HepG2 (cell line): ENCODE data around the gene CPVL. TPM values are rescaled to one million over a fixed set of nuclear protein-coding genes. Genes with fewer than 3 reads are reported as not detected.

Experiments
- ATM ChIP-seq: fragments of 450-650 bp; IDR thresholded peaks from 2 replicates; pipeline ENCODE4 v1.7.1; 2017; ENCODE audit warnings: mild to moderate bottlenecking, borderline replicate concordance
- CBX1 ChIP-seq: IDR thresholded peaks from one replicate; pipeline ENCODE4 v1.6.1; 2016; ENCODE audit warnings: antibody characterized with exemption, low read depth
- DMAP1 ChIP-seq: IDR thresholded peaks from 2 replicates; pipeline ENCODE4 v1.6.1; 2016
- GFI1 ChIP-seq: sonication (generic); formaldehyde crosslinking; IDR thresholded peaks from 2 replicates; pipeline ENCODE4 v1.5.0; 2020; ENCODE audit warnings: missing genetic modification reagents, mild to moderate bottlenecking, borderline replicate concordance
- ISX ChIP-seq: sonication (generic); formaldehyde crosslinking; conservative IDR thresholded peaks from 2 replicates; pipeline ENCODE4 v1.5.0; 2020; ENCODE audit warnings: missing genetic modification reagents
- JDP2 ChIP-seq: sonication (generic); formaldehyde crosslinking; IDR thresholded peaks from 2 replicates; pipeline ENCODE4 v1.8.1; 2022; ENCODE audit warnings: missing genetic modification reagents, borderline replicate concordance
- KMT2A ChIP-seq: sonication (generic); formaldehyde crosslinking; IDR thresholded peaks from 2 replicates; pipeline ENCODE4 v1.4.0; 2020; ENCODE audit warnings: missing genetic modification reagents
- MTA3 ChIP-seq: sonication (generic); formaldehyde crosslinking; IDR thresholded peaks from 2 replicates; pipeline ENCODE4 v1.4.0; 2020; ENCODE audit warnings: missing genetic modification reagents
- MYC ChIP-seq: sonication (generic); formaldehyde crosslinking; IDR thresholded peaks from 2 replicates; pipeline ENCODE4 v1.9.0; 2021; ENCODE audit warnings: missing genetic modification reagents, borderline replicate concordance
- POLR2AphosphoS5 ChIP-seq: IDR thresholded peaks from 2 replicates; pipeline ENCODE4 v1.6.1; 2012; ENCODE audit warnings: low read depth, low read length
- TP53 ChIP-seq: sonication (generic); formaldehyde crosslinking; conservative IDR thresholded peaks from 2 replicates; pipeline ENCODE4 v1.4.0; 2020; ENCODE audit warnings: missing genetic modification reagents
- ZNF335 ChIP-seq: sonication (generic); formaldehyde crosslinking; IDR thresholded peaks from 2 replicates; pipeline ENCODE4 v1.4.0; 2020; ENCODE audit warnings: missing genetic modification reagents
- ZNF33B ChIP-seq: sonication (generic); formaldehyde crosslinking; IDR thresholded peaks from 2 replicates; pipeline ENCODE4 v1.5.1; 2020; ENCODE audit warnings: mild to moderate bottlenecking, missing genetic modification reagents
- ZNF530 ChIP-seq: sonication (generic); formaldehyde crosslinking; IDR thresholded peaks from 2 replicates; pipeline ENCODE4 v1.5.0; 2020; ENCODE audit warnings: low read depth, mild to moderate bottlenecking, missing genetic modification reagents
- ZNF772 ChIP-seq: sonication (generic); formaldehyde crosslinking; IDR thresholded peaks from 2 replicates; pipeline ENCODE4 v1.5.0; 2020; ENCODE audit warnings: mild to moderate bottlenecking, missing genetic modification reagents
- polyA plus RNA-seq, 8 experiments: library from polyadenylated mRNA; depleted of rRNA in 3 of 8; stranded (reverse) in 7 of 8; unstranded in 1 of 8; fragments of >200 nt; fragmentation: Illumina TruSeq in 4 of 8; extraction: Trizol in 4 of 8; gene quantifications; 2 replicates each; pipeline versions ENCODE4 v1.2.1 to v1.2.3, GENCODE V29; 2011 to 2016; ENCODE audit warnings: low read depth in 4 of 8, missing spikeins in 1 of 8, mixed read lengths in 1 of 8; ENCODE audit not compliant: insufficient read depth in 1 of 8
- total RNA-seq, 5 experiments: library from RNA; depleted of rRNA; stranded (reverse); fragments of >200 nt; fragmentation: Illumina TruSeq; extraction: Trizol; gene quantifications; 2 replicates each; pipeline ENCODE4 v1.2.3, GENCODE V29; 2016; ENCODE audit warnings: low read depth in 1 of 5
- TF ChIP-seq, protein P1 (sequence below): sonication (generic); formaldehyde crosslinking; IDR thresholded peaks from 2 replicates; pipeline ENCODE4 v1.8.1; 2023; ENCODE audit warnings: mild to moderate bottlenecking, inconsistent platforms, moderate library complexity, missing genetic modification reagents, borderline replicate concordance
- TF ChIP-seq, protein P2 (sequence below): sonication (generic); formaldehyde crosslinking; IDR thresholded peaks from 2 replicates; pipeline ENCODE4 v1.8.0; 2022; ENCODE audit warnings: mild to moderate bottlenecking, missing genetic modification reagents; ENCODE audit not compliant: insufficient replicate concordance
- TF ChIP-seq, protein P3 (sequence below): sonication (generic); formaldehyde crosslinking; IDR thresholded peaks from 2 replicates; pipeline ENCODE4 v1.9.0; 2021; ENCODE audit warnings: missing genetic modification reagents, borderline replicate concordance
- TF ChIP-seq, protein P4 (sequence below): sonication (generic); formaldehyde crosslinking; IDR thresholded peaks from 2 replicates; pipeline ENCODE4 v1.5.0; 2020; ENCODE audit warnings: mild to moderate bottlenecking, missing genetic modification reagents

The CPVL gene
- total and polyA plus RNA-seq, 2 of the 13 experiments (the other 11 are each of a cell fraction or from before 2014, with no cell fraction given) = 59.2 to 294 TPM

DNA sequence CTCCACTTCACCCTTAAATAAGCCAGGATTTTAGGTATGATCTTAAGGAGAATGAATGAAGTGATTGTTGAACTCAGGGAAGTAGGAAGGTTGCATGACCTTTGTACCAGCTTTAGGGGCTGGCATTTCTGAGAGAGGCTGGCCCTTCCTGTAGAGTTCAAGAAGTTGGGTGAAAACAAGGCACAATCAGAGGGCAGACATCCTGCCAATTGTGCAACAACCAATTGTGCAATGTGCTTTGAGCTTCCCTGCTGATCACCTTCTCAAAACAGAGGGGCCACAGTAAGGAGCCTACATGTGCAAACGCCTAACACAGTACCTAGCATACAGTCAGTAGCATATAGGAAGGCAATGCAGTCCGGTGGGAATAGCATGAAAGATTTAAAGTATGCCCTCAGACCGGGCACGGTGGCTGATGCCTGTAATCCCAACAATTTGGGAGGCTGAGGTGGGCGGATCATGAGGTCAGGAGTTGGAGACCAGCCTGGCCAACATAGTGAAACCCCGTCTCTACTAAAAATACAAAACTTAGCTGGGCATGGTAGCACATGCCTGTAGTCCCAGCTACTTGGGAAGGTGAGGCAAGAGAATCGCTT, 5.4 kb downstream of the CPVL start (continued):
- no peak for TF ChIP-seq ZNF33B (CRISPR knock-in tag)
- no peak for TF ChIP-seq ZNF530
- TF ChIP-seq, protein P1, sequence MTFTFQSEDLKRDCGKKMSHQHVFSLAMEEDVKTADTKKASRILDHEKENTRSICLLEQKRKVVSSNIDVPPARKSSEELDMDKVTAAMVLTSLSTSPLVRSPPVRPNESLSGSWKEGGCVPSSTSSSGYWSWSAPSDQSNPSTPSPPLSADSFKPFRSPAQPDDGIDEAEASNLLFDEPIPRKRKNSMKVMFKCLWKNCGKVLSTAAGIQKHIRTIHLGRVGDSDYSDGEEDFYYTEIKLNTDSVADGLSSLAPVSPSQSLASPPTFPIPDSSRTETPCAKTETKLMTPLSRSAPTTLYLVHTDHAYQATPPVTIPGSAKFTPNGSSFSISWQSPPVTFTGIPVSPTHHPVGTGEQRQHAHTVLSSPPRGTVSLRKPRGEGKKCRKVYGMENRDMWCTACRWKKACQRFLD = no peak
- peak; percentile 80 for TF ChIP-seq GFI1 (CRISPR knock-in tag)
- peak; percentile 96 for TF ChIP-seq ZNF335 (CRISPR knock-in tag)
- TF ChIP-seq ZNF772 (CRISPR knock-in tag) = 0 out of 2 replicates have a peak, but pooled peaks have one; percentile 43
- TF ChIP-seq, protein P2, sequence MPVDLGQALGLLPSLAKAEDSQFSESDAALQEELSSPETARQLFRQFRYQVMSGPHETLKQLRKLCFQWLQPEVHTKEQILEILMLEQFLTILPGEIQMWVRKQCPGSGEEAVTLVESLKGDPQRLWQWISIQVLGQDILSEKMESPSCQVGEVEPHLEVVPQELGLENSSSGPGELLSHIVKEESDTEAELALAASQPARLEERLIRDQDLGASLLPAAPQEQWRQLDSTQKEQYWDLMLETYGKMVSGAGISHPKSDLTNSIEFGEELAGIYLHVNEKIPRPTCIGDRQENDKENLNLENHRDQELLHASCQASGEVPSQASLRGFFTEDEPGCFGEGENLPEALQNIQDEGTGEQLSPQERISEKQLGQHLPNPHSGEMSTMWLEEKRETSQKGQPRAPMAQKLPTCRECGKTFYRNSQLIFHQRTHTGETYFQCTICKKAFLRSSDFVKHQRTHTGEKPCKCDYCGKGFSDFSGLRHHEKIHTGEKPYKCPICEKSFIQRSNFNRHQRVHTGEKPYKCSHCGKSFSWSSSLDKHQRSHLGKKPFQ = peak; percentile 35
- no peak for TF ChIP-seq ISX (CRISPR knock-in tag)
- TF ChIP-seq MYC = peak; percentile 67; the same call in 1 of the 2 replicates
- peak; percentile 60; the same call in 1 of the 2 replicates for TF ChIP-seq KMT2A (CRISPR knock-in tag)
- peak; percentile 70; the same call in 1 of the 2 replicates for TF ChIP-seq DMAP1
- no peak for TF ChIP-seq MTA3 (CRISPR knock-in tag)
- TF ChIP-seq, protein P3, sequence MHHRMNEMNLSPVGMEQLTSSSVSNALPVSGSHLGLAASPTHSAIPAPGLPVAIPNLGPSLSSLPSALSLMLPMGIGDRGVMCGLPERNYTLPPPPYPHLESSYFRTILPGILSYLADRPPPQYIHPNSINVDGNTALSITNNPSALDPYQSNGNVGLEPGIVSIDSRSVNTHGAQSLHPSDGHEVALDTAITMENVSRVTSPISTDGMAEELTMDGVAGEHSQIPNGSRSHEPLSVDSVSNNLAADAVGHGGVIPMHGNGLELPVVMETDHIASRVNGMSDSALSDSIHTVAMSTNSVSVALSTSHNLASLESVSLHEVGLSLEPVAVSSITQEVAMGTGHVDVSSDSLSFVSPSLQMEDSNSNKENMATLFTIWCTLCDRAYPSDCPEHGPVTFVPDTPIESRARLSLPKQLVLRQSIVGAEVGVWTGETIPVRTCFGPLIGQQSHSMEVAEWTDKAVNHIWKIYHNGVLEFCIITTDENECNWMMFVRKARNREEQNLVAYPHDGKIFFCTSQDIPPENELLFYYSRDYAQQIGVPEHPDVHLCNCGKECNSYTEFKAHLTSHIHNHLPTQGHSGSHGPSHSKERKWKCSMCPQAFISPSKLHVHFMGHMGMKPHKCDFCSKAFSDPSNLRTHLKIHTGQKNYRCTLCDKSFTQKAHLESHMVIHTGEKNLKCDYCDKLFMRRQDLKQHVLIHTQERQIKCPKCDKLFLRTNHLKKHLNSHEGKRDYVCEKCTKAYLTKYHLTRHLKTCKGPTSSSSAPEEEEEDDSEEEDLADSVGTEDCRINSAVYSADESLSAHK = no peak
- no peak for TF ChIP-seq ATM
- TF ChIP-seq CBX1 = peak; percentile 90
- no peak for TF ChIP-seq POLR2AphosphoS5
- TF ChIP-seq, protein P4, sequence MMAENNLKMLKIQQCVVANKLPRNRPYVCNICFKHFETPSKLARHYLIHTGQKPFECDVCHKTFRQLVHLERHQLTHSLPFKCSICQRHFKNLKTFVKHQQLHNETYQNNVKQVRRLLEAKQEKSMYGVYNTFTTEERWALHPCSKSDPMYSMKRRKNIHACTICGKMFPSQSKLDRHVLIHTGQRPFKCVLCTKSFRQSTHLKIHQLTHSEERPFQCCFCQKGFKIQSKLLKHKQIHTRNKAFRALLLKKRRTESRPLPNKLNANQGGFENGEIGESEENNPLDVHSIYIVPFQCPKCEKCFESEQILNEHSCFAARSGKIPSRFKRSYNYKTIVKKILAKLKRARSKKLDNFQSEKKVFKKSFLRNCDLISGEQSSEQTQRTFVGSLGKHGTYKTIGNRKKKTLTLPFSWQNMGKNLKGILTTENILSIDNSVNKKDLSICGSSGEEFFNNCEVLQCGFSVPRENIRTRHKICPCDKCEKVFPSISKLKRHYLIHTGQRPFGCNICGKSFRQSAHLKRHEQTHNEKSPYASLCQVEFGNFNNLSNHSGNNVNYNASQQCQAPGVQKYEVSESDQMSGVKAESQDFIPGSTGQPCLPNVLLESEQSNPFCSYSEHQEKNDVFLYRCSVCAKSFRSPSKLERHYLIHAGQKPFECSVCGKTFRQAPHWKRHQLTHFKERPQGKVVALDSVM (CRISPR knock-in tag) = 0 out of 2 replicates have a peak, but pooled peaks have one; percentile 0
- no peak for TF ChIP-seq JDP2
- TF ChIP-seq TP53 (CRISPR knock-in tag) = 0 out of 2 replicates have a peak, but pooled peaks have one; percentile 33
